HG03139 (cell line): ENCODE results near the gene RMI2.
"Not testable (repeated sequence)": the region's sequence is repeated elsewhere in the genome, so short reads cannot be mapped to it uniquely, and the experiment has no call there.

Source experiments
- ATAC-seq: cut with Tn5 transposase; IDR thresholded peaks from one replicate; pipeline ENCODE4 v1.9.1; 2021; ENCODE audit not compliant: unreplicated experiment

RMI2 gene

DNA sequence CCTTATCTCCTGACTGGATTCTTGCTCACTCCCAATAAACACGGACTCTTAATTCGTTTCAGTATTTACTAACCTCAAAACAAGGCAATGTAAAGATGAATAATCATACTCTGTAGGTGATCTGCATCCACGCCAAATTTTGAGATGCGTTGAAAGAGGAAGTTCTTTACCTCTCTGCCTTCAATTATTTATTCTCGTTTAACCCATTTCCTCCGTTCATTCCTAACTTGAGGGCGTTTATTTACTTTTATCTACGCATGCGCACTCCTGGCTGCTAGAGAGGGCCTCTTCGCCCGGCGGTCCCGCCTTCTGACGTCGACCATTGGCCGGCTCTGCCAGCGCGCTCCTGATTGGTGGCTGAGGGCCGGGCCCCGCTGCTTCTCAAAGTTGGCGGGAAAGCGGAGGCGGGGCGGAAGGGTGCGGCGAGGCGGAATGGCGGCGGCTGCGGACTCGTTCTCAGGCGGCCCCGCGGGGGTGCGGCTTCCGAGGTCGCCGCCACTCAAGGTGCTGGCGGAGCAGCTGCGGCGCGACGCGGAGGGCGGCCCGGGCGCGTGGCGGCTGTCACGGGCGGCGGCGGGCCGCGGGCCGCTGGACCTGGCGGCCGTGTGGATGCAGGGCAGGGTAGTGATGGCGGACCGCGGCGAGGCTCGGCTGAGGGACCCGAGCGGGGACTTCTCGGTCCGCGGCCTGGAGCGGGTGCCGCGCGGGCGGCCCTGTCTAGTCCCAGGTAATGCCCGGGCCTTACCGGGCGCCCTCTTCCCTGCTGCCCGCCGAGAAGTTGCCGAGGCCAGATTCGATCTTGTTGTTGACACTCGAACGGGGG lies at the start of gene RMI2:
RMI2 (plus strand) TSS at position 420 of the 823 bp plus-strand sequence; CDS start at position 433, 13 bp downstream.
- ATAC-seq: peak; percentile 99

DNA sequence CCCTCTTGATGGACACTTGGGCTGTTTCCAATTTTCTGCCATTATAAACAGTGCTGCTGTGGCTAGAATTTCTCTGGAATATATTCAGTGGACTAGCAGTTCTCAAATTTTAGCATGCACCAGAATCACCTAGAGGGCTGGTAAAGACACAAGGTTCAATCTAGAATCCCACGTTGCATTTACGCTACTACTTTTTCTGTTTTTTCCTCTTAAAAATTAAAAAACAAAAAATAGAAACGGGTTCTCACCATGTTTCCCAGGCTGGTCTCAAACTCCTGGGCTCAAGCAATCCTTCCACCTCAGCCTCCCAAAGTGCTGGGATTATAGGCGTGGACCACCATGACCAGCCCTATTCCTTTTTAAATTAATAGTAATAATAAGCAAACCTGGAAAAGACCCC lies 49.6 kb upstream of the RMI2 start:
- no peak for ATAC-seq

DNA sequence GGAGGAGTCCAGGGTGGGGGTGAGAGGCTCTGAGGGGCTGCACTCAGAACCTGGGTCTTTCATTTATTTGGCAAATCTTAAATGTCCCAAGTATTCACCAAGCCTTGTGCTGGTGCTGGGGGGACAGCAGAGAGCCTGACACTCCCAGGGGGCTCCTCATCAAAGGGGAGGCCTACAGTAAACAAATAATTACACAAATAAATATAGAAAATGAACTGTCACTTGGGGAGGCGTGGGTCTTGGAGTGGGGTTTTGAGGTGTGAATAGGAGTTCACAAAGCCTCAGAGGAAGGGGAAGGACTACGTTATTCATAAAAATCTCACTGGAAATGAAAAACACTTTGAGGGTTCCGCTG lies 48.9 kb upstream of the RMI2 start:
- no peak for ATAC-seq

DNA sequence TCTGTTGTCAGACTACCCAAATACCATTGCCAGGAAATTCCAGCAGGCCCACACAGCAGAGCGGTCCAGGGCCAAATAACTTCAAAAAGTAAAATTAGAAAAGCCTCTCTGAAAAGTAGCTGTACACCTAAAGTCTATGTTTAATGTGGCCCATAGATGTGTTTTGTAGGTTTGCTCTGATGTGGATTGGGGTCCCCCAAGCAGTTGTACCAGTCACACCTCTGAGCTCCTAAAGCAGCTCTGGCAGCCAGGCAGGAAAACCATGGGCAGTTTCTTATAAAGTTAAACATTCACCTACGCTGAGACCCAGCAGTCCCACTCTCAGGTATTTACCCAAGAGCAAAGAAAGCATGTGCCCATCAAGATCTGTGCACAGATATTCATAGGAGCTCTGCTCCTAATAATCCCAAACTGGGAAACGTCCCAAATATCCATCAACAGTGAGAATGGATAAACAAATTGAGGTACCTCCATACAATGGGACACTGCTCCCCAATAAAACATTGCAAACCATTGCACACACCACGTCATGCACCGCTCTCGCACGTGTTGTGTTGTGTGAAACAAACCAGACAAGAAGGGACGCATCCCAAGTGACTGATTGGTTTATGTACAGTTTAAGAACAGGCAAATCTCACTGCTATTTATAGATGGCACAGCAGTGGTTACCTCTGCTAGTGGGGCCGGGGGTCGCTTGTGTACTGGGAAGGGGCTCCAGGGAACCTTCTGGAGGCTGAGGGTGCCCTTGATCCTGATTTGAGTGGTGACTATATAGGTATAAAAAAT lies 48.4 kb upstream of the RMI2 start:
- peak; percentile 11 for ATAC-seq

DNA sequence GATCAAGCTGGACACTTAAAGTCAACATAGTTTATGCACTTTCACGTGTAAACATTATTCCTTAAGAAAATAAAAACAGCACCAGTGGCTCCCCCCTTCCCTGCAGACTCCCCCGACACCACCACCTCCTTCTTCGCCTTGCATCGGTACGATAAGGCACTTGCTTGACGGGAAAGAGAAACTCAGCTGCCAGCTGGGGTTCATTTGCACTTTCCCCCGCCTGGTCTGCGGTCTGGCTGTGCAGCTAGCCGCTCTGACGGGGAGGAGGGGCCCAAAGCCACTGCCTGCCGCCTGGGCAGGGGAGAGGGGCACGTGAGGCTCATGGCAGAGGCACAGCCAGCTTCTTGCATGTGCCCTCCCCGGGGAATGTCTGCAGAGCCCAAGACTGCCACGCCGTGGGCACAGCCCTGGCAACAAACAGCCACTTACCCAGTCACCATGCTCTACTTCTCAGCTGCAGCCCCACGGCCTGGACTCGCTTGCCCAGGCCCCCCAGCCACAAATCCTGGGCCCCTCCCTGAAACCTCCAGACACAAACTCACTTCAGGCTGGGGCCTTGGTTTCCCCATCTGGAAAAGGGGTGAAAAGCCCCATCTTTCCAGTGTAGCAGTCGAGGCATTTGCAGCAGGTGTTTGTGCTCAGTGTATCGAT lies 47.6 kb upstream of the RMI2 start:
- peak; percentile 77 for ATAC-seq

DNA sequence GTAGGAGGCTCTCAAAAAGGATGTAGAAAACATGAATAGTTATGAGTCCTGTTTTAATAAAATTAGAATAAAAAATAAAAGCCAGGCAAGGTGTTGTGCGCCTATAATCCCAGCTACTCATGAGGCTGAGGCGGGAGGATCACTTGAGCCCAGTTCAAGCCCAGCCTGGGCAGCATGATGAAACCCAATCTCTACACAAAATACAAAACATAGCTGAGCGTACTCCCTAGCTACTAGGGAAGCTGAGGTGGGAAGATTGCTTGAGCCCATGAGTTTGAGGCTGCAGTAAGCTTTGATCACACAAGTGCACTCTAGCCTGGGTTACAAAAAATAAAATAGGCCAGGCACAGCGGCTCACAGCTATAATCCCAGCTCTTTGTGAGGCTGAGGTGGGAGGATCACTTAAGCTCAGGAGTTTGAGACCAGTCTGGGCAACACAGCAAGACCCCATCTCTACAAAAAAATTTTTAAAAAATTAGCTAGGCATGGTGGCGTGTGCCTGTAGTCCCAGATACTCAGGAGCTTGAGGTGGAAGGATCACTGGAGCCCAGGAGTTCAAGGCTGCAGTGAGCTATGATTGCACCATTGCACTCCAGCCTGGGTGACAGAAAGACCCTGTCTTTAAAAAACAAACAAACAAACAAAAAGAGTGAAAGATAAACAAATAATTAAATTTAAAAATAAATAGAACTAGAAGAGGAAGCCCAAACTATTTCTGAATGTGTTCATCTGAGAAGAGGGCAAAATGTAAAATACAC lies 46.9 kb upstream of the RMI2 start:
- no peak for ATAC-seq

DNA sequence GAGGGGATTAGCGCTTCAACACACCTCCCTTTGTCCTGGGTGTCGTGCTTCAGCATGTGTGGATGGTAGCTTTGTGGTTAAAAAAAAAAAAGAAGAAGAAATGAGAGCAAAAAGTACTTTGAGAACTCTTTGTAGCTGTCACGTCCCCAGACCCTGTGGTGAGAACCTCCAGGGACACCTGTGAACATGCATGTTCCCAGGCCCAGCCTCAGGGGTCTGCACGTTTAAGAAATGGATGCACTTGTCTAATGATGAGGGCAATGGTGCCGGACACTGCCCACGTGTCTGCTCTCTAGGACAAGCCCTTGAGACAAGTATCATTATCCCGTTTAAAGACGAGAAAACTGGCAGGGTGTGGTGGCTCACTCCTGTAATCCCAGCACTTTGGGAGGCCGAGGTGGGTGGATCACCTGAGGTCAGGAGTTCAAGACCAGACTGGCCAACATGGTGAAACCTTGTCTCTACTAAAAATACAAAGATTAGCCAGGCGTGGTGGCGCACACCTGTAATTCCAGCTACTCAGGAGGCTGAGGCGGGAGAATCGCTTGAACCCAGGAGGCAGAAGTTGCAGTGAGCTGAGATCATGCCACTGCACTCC lies 46.2 kb upstream of the RMI2 start:
- ATAC-seq: not testable (repeated sequence)

DNA sequence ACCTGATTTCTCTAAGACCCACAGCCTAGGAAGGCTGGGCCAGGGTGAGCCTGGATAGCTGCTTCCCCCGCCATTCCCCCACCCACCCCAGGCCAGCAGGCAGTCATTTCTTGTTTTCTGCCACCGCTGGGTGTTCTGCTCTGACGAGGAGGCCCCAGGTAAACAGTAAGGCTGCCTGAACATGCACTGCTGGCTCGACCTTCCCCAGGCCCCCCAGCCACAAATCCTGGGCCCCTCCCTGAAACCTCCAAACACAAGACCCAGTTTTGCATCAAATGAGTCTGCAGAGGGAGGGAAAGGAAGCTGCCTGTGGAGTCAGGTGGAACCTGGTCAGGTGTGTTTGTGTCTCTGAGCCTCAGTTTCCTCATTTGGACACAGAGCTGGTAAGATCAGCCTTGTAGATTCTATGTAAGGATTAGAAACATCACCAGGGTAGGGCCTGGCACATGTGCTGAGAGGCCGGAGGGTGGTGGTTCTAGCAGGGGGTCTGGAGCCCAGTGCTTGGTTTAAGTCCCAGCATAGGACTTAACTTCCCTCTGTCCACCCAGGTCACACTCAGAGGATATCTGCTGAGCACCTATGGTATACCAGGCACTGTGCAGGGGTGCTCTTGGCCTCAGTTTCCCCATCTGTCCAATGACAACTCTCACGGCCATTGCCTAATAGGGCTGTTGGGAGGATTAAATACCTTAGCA lies 45.2 kb upstream of the RMI2 start:
- no peak for ATAC-seq

DNA sequence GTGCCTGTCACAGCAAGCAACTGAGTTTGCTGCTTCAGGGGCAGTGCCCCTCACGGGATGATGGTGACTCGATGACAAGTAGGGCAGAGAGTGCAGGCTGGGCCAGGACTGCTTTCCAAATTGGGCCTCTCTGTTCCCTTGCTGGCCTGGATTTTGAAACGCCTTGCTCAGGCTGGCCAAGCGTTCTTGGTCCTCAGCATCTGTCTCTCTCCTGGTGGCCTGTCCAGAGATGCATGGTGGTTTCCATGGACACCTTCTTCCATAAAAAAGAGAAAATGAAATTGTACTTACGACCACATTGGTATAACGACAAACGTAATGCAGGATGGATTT lies 44.7 kb upstream of the RMI2 start:
- ATAC-seq: no peak

DNA sequence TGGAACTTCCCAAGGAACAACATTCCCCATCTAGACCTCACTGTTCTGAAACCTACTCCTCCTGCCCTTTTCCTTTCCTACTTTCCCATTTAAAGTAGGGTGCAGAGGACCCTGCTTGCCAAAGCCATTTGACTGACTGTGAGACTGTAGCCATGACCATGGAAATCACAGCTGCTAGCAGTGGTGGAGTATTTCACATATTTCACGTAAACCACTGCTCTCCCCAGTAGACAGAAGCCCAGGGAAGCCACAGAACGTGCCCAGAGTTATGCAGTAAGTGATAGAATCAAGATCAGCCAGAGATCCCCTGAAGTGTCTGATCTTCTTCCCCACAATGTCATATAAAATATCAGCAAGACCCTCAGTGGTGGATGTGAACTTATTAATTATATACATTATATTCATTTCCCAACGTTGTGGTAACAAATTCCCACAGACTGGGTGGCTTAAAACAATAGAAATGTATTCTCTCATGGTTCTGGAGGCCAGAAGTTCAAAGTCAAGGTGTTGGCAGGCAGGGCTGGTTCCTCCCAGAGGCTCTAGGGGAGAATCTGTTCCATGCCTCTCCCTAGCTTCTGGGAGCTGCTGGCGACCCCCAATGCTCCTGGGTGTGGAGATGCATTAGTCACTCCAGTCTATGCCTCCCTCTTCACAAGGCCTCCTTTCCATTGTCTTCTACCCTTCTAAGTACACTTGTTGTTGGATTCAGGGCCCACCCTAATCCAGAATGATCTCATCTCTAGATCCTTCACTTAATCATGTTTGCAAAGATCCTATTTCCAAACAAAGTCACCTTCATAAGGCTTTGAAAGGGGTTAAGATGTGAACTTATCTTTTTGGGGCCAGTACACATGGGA lies 43.4 kb upstream of the RMI2 start:
- no peak for ATAC-seq

DNA sequence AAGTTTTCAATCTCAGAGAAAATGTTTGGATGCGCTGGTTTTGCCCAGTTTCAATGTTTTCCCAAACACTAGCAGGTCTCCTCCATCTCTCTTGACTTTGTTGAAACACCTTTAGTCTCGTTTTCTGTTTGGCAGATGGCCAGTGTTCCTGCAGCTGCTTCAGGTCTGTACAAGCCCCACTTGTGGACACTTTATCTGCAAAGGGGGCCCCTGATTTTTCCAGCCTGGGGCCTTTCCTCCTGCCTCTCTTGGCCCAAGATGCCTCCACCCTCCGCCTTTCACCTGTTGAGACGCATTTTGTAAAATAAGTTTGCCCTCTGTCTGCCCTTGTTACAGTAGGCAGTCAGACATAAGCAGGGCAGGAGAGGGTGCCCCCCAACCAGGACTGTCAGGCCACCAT lies 42.3 kb upstream of the RMI2 start:
- no peak for ATAC-seq

DNA sequence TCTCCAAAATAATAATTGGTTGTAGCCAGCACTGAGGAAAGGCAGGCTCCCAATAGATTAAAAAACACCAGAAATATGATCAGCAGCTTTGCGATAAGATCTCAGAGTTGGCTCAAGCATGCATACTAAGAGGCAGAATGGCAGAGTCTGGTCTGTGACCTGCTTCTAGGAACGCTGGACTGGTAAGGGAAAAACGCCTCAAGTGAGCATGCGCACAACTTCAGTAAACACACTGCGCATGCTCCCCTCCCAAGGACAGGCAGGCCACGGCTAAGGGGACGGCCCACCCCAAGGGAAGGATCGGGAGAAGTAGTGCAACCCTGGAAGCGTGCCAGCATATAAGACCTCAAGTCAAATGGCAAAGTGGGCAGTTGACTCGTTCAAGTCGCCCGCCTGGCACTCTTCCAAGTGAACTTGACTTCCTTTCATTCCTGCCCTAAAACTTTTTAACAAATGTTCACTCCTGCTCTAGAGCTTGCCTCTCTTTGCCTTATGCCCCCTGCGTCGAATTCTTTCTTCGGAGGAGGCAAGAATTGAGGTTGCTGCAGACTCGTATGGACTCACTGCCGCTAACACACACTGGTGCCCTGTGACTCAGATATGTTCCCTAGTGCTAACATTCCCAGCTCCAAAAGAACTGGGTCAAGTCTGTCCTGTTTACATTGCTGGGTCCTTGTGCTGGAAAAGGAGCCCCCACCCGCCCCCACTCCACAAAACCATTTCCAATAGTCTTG lies 41.7 kb upstream of the RMI2 start:
- no peak for ATAC-seq

DNA sequence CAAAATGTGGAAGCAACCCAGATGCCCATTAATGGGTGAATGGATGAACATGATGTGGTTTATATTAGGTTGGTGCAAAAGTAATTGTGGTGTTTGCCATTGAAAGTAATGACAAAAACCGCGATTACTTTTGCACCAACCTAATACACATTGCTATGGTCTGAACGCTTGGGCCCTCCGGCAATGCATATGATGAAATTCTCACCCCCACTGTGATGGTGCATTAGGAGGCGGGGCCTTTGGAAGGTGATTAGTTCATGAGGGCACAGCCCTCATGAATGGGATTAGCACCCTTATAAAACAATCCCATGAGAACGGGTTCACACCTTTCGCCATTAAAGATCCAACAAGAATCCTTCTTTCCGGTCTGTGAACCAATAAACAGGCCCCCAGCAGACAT lies 38.9 kb upstream of the RMI2 start:
- ATAC-seq: no peak

DNA sequence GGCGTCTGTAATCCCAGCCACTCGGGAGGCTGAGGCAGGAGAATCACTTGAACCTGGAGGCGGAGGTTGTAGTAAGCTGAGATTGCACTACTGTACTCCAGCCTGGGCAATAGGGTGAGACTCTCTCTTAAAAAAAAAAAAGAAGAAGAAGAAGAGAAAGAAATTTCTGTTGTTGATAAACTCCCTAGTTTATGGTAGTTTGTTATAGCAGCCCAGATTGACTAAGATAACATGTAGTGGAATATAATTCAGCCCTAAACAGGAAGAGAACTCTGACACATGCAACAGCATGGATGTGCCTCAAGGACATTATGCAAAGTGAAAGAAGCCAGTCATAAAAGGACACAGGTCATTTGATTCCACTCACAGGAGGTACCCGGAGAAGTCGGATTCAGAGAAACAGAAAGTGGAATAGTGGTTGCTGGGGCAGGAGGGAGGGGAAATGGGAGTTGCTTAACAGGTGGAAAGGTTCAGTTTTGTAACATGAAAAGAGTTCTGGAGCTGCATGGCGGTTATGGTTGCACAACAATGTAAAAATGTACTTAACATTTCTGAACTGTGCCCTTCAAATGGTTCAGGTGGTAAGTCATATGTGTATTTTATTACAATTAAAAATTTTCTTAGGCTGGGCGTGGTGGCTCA lies 38.1 kb upstream of the RMI2 start:
- no peak for ATAC-seq

DNA sequence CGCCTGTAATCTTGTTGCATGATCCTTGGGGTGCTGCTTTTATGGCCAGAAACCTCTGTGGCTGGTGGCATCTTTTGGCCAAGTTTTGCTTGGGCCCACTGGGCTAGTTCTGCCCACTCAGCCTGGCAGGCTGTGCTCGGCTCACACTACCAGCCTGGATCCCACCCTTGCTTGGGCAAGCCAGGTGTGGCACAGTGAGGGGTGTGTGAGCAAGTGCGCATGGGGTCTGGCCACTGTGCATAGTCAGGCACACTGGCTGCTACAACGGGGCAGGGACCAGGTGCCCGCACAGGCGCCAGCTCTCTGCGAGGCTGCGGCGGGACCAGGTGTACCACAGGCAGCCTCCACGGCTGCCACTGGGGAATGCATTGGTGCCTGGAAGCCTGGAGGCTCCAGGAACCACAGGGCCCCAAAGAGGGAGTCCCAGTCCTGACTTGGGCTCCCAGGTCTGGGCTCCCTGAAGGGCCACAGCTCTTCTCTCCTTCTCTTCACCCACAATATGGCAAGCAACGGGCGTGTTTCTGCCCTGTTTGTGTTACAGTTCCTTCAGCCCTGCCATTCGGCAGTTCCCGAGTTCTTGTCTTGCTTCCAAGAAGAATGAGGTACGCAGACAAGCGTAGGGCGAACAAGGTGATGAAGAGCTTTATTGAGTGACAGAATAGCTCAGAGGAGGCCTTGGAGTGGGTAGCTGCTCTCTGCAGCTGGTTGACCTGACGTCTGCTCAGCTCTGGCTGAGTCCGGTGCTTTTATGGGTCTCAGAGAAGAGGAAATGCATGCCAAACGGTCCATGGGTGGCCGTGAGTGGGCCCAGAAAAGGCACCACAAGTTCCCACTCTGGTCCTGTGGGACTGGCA lies 37.4 kb upstream of the RMI2 start:
- ATAC-seq: no peak

DNA sequence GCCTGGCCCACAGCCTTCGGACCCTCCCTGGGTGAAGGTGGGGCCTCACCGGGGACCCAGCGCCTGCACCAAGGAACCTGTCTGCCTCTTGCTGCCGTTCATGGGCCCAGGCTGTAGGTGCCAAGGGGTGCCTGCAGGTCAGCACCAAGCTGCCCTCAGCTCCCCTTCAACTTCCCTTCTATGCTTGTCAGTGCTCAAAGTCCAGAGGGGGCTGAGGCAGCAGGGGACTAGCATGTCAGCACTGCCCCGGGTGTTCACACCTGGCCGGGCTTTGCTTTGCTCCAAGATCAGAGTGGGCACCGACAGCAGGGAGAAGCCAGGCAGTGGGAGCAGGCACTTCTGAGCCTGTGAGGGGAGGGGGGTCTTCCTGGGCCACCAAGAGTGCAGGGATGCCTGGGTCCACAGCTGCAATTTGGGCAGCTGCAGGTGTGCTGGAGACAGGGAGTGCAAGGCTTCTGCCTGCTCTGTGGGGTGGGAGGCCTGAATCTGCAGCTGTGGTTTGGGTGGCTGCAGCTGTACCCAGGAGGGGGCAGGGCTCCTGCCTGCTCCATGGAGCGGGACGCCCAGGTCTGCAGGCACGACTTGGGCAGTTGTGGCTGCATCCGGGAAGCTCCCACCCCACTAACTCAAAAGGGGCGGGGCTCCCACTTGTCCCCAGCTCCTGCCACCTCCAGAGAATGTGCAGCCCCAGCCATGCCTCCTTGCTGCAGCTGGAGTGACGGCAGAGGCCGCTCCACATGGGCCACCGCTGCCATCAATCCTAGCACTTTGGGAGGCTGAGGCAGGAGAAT lies 36.6 kb upstream of the RMI2 start:
- ATAC-seq: no peak
